Neural cell (in vitro differentiated cells): ENCODE measurements around the gene RNF19B. TPM values are rescaled to one million over a fixed set of nuclear protein-coding genes. Genes with fewer than 3 reads are reported as not detected.

Experiments
- polyA plus RNA-seq: library from polyadenylated mRNA; depleted of rRNA; stranded (reverse); fragments of >200 nt; gene quantifications from 2 replicates; pipeline ENCODE4 v1.2.3, GENCODE V29; 2014

The RNF19B gene
- polyA plus RNA-seq, 1 donor from 2014 or later = 22.1 TPM

Other genes starting within 250 kb of the RNF19B start
- 40.1 and 49.4 TPM in 2 replicates for gene YARS1, start 147.5 kb downstream of the RNF19B start, polyA plus RNA-seq
- 63.4 and 77.0 TPM in 2 replicates for gene S100PBP, start 147.2 kb downstream of the RNF19B start, polyA plus RNA-seq
- 20.5 and 21.6 TPM in 2 replicates for gene FNDC5, start 93.9 kb downstream of the RNF19B start, polyA plus RNA-seq
- 1.9 TPM in 1 of 2 replicates, not detected in the other for gene HPCA, start 78.3 kb downstream of the RNF19B start, polyA plus RNA-seq
- gene TMEM54, start 63.4 kb downstream of the RNF19B start, polyA plus RNA-seq = 2.1 TPM in 1 of 2 replicates, not detected in the other
- 90.1 and 107 TPM in 2 replicates for gene AK2, start 72.1 kb upstream of the RNF19B start, polyA plus RNA-seq
- gene AZIN2, start 116.3 kb upstream of the RNF19B start, polyA plus RNA-seq = 22.5 and 22.7 TPM in 2 replicates
- gene TRIM62, start 217.2 kb upstream of the RNF19B start, polyA plus RNA-seq = 4.3 and 7.3 TPM in 2 replicates